Measurements from ENCODE around the gene HDAC4.

HDAC4 gene

GRCh38 chr2:239354132-239354790, 46.6 kb downstream of the HDAC4 start:
- DNase-seq (ENCODE audit: low read depth in 3 of 3, low spot score in 1 of 3), result no peak

GRCh38 chr2:239353692-239354091, 47.1 kb downstream of the HDAC4 start:
- DNase-seq (ENCODE audit: low read depth in 3 of 3, low spot score in 1 of 3), result no peak

- DNase-seq (ENCODE audit: low read depth in 3 of 3, low spot score in 1 of 3), result no peak
These were observed 49.1 kb downstream of the HDAC4 start for GRCh38 chr2:239351687-239352086.

- no peak for DNase-seq (ENCODE audit: low read depth in 3 of 3, low spot score in 1 of 3)
These were observed 51.2 kb downstream of the HDAC4 start for GRCh38 chr2:239349453-239350135.

GRCh38 chr2:239348563-239349452, 52.0 kb downstream of the HDAC4 start:
- no peak for DNase-seq (ENCODE audit: low read depth in 3 of 3, low spot score in 1 of 3)

GRCh38 chr2:239346676-239347075, 54.1 kb downstream of the HDAC4 start:
- no peak for DNase-seq (ENCODE audit: low read depth in 3 of 3, low spot score in 1 of 3)

- no peak for DNase-seq (ENCODE audit: low read depth in 3 of 3, low spot score in 1 of 3)
These were observed 55.6 kb downstream of the HDAC4 start for GRCh38 chr2:239345251-239345650.

GRCh38 chr2:239344857-239345216, 56.0 kb downstream of the HDAC4 start:
- no peak for DNase-seq (ENCODE audit: low read depth in 3 of 3, low spot score in 1 of 3)

GRCh38 chr2:239343946-239344856, 56.6 kb downstream of the HDAC4 start:
- no peak for DNase-seq (ENCODE audit: low read depth in 3 of 3, low spot score in 1 of 3)

GRCh38 chr2:239343460-239343859, 57.4 kb downstream of the HDAC4 start:
- DNase-seq (ENCODE audit: low read depth in 3 of 3, low spot score in 1 of 3), result no peak

- no peak for DNase-seq (ENCODE audit: low read depth in 3 of 3, low spot score in 1 of 3)
These were observed 59.0 kb downstream of the HDAC4 start for GRCh38 chr2:239341840-239342239.

- DNase-seq (ENCODE audit: low read depth in 3 of 3, low spot score in 1 of 3), result no peak
These were observed 59.6 kb downstream of the HDAC4 start for GRCh38 chr2:239341146-239341732.

GRCh38 chr2:239339726-239340601, 60.9 kb downstream of the HDAC4 start:
- DNase-seq (ENCODE audit: low read depth in 3 of 3, low spot score in 1 of 3), result no peak

GRCh38 chr2:239339241-239339640, 61.6 kb downstream of the HDAC4 start:
- no peak for DNase-seq (ENCODE audit: low read depth in 3 of 3, low spot score in 1 of 3)

GRCh38 chr2:239337877-239338484, 62.8 kb downstream of the HDAC4 start:
- DNase-seq (ENCODE audit: low read depth in 3 of 3, low spot score in 1 of 3), result no peak

- no peak for DNase-seq (ENCODE audit: low read depth in 3 of 3, low spot score in 1 of 3)
These were observed 63.5 kb downstream of the HDAC4 start for GRCh38 chr2:239337122-239337876.

GRCh38 chr2:239331560-239331959, 69.3 kb downstream of the HDAC4 start:
- DNase-seq (ENCODE audit: low read depth in 3 of 3, low spot score in 1 of 3), result no peak

GRCh38 chr2:239330836-239331235, 70.0 kb downstream of the HDAC4 start:
- no peak for DNase-seq (ENCODE audit: low read depth in 3 of 3, low spot score in 1 of 3)
